Activated T-cell treated with anti-CD3 and anti-CD28 coated beads, Interleukin-2, amount 50 U/mL, for 1 hour (primary cell): ENCODE measurements around the gene AMBRA1.

Experiments used
- DNase-seq: peaks from one replicate; pipeline ENCODE4 v3.0.0-alpha.2; 2020

Gene AMBRA1

DNA sequence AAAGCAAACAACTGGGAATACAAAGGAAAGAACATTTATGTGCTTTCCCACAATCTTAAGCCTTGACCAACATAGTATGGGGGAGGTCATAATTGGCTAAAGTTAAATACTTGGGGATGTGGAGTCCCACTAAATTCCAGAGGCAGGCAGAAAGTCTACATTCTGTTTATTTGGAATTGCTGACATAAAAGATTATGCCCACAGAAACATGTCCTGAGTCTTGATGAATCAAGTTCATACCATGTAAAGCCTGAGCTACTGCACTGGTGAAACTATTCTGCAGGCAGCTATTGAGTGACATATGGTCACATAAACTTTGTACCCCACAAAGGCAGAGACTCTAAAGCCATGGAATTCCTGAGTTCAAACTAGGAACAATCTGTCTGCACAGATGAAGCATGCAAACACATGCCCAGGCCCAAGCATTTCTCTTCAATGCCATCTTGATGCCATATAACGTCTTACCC lies 132.3 kb downstream of the AMBRA1 start:
- no peak for DNase-seq

DNA sequence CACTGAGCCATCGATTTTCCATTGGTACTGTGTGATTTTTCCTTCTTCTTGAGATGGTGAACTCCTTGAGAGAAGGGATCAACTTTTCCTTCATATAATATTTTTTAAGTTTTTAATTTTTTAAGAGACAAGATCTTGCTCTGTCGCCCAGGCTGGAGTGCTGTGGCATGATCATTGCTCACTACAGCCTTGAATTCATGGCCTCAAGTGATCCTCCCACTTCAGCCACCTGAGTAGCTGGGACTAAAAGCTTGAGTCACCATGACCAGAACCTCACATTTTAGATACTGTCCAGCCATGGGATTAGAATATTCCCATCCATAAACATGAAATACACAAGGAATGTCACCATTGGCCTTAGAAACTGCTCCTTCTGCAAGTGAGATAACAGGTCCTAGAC lies 135.3 kb downstream of the AMBRA1 start:
- no peak for DNase-seq

DNA sequence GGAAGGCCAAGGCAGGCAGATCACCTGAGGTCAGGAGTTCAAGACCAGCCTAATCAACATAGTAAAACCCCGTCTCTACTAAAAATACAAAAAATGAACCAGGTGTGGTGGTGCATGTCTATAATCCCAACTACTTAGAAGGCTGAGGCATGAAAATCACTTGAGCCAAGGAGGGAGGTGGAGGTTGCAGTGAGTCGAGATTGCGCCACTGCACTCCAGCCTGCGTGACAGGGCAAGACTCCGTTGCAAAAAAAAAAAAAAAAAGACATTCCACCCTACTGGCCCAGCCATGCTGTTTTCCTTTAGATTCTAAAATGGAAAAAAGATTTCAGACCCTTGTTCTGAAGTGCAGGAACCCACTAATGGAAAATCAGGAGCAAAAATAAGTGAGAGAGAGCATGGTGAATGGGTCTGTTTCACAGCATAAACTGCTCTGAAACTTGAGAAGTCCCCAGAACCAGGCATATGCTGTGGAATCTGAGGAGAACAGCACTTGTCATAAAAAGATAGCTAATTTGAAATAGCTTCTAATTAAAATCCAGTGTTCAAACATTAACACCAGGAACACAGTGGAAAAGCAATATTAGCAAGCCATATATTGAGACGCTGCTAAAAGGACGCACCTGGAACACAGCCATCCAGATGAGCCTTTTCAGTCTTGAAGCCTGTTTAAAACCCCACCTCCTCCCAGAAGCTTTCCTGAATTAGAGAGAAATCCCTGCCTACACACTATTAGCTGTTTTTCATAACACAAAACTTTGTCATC lies 136.0 kb downstream of the AMBRA1 start:
- DNase-seq = no peak

GRCh38 chr11:46457021-46457420 lies 136.8 kb downstream of the AMBRA1 start:
- no peak for DNase-seq

GRCh38 chr11:46456269-46457001 lies 137.4 kb downstream of the AMBRA1 start:
- no peak for DNase-seq

- DNase-seq = no peak
These were observed 138.0 kb downstream of the AMBRA1 start for GRCh38 chr11:46455834-46456233.

- no peak for DNase-seq
These were observed 140.8 kb downstream of the AMBRA1 start for GRCh38 chr11:46452918-46453517.

DNA sequence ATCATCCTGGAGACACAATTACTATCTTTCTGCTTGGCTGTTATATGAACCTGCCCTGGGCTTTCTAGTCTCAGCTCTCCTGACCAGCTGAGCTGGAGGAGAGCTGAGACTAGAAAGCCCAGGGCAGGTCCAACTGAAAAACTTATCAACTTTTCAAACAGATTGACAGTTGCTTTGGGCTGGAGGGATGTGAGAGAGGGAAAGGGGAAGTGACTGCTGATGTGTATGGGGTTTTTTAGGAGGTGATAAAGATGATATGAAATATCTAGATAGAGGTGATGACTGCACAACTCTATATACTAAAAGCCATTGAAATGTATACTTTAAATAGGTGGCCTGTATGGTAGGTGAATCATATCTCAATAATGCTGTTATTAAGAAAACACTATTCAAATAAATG lies 142.1 kb downstream of the AMBRA1 start:
- no peak for DNase-seq

DNA sequence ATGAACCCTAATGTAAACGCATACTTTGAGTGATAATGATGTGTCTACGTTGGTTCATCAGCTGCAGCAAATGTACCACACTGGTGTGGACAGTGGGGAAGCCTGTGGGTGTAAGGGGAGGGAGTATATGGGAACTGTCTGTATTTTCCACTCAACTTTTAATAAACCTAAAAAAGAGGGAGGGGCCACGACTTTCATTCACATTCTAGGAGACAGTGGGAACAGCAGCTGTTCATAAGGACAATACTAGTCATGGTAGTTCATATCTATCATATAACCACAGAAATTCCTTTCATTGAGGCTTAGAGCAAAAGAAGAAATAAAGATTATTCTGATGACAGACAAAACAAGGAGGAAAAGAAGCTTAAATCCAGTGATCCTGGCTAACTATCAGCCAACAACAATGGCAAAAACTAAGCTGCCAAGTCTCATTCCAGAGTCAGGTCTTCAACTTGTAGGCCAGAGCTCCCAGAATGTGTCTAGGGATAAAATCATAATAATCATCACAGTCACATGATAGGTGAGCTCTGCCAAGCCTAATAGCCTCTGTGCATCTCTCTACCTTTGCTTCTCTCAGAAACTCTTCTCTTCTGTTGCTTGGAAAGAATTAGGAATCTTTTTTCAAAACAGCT lies 142.9 kb downstream of the AMBRA1 start:
- no peak for DNase-seq

- DNase-seq = no peak
These were observed 146.3 kb downstream of the AMBRA1 start for GRCh38 chr11:46447544-46447943.

DNA sequence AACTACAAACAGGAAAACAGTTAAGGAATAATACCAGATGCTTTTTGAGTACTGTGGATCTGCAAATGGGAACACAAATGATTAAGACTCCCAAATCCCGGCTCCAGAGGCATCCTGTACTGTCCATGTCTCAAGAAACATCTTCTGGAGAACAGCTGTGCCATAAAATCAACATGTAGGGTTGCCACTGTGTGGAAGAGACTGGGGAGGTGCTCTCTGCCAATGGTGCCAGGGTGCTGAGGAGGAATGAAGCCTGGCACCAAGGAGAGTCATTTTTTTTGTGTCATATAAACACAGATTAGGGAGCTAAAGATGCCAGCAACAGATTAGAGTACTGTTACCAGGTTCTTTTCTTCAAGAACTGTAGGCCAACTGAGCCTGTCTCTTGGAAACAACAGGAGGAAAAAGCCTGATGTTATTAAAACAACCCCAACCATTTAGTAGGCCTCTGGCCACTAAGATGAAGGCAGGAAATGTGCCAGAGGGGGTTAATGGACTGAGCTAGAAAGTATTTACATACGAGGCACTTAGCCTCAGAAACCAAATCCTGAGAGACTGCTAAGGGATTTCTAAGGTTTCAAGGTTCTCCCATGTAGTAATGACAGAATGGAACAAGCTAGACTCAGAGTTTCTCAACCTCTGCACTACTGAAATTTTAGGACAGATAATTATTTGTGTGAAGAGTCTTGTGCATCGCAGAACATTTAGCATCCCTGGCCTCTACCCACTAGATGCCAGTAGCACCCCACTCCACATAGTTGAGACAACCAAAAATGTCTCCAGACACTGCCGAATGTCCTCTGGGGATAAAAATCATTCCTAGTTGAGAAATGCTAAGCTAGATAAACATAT lies 147.7 kb downstream of the AMBRA1 start:
- DNase-seq = no peak

DNA sequence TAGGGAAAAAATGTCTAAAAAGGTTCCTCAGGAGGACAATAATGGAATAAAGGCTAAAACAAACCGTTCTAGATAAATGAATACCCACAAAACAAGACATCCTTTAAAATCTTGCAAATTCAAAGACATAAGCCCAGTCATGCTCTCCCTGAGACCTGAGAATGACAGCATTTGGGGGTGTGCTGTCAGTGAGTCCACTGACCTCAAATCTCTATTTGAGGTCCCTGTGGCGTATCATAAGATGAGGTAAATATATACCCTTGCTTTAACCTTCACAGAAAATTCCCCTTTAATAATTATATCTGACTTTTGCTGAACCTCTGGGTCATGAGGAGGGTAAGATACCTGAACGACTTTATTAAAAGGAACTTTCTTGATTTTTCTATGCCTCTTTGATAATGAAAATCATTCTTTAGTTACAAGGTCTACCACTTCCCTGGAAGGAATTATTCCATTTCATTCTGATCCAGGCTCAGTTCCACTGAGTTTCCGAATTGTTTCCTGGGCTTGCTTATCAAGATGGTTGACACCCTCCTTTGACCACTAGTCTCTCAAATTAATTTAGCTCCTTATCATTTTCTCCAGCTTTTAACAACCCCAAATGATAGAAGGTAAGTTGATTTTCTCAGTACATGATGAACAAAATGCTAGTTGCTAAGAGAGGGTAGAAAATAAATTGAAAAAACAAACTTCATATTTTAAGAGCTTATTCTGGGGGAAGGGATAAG lies 148.5 kb downstream of the AMBRA1 start:
- no peak for DNase-seq

- DNase-seq = no peak
These were observed 149.5 kb downstream of the AMBRA1 start for GRCh38 chr11:46444305-46444704.

- no peak for DNase-seq
These were observed 155.6 kb downstream of the AMBRA1 start for GRCh38 chr11:46438211-46438610.

DNA sequence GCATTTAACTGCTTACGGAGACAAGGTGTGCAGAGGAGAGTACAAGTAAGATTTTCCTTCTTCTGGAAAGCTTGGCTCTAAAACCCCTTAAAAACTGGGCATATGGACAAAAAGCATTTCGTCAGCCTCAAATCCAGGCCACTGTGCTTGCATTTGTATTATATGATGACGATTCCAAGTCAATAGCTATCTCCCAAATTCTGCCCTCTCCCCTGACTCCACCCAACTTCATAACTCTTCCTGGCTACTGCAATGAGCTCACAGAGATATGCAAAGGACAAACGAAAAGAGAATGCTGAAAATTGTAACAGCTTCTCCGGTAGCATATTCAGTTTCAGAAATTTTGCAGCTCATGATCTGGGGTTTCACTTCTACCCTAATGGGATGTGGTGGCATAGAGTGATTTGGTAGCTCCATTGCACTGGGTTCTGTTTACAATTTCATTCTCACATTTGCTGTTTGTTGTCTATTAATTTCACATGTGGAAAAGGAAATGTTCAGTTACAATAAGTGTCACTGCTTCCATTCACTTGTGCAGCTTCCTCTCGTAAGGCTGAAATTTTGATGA lies 156.6 kb downstream of the AMBRA1 start:
- DNase-seq = no peak

GRCh38 chr11:46436113-46436512 lies 157.7 kb downstream of the AMBRA1 start:
- DNase-seq = no peak

DNA sequence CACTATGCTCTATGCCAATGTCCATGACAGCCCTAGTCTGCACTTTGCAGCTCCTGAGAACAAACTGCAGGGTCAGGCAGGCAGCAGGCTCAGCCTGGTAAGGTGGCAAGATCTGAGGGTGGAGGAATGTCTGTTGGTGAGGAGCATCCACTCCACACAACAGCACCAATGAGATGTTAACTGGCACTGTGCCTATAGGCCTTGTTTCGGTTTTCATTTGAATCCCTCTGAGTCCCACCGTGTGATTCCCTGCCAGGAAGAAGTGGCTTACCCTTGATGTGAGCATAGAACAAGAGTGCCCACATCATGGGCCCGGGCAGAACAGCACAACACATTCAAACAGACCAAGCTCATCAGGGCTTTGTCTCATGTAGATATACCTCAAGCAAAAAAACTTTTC lies 158.1 kb downstream of the AMBRA1 start:
- no peak for DNase-seq

DNA sequence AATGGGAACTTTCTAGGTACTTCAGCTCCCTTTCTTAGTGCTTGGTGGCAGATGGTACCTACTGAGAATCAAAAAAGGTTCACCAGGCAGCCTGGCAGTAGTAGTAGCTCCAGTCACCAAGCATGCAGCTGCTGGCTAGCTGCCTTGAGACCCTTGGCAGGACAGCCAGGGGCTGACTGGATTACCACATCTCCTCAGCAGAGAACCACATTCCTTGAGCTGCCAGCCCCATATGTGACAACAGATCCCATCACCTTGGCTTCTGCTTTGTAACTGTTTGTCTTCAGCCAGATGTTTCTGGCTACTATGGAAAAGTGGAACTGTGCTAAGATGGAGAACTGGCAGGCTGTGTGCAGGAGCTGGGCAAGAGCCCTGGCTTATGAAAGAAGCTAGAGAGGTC lies 162.6 kb downstream of the AMBRA1 start:
- DNase-seq = no peak

- DNase-seq = no peak
These were observed 164.1 kb downstream of the AMBRA1 start for GRCh38 chr11:46429717-46430116.

DNA sequence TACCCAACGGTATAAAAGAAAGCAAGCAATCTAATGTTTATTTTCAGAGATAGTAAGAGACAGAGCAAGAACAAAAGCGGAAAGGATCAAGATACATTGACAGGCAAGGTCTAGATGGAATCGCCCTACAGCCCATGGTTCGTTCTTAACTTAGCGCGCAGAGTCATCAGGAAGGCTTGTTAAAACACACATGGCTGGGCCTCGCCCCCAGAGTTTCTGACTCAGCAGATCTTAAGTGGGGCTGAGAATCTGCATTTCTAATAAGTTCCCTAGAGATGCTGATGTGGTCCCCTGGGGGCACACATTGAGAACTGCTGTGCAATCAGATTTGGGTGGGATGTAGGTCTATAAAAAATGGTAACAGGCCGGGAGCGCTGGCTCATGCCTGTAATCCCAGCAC lies 166.5 kb downstream of the AMBRA1 start:
- DNase-seq = no peak

DNA sequence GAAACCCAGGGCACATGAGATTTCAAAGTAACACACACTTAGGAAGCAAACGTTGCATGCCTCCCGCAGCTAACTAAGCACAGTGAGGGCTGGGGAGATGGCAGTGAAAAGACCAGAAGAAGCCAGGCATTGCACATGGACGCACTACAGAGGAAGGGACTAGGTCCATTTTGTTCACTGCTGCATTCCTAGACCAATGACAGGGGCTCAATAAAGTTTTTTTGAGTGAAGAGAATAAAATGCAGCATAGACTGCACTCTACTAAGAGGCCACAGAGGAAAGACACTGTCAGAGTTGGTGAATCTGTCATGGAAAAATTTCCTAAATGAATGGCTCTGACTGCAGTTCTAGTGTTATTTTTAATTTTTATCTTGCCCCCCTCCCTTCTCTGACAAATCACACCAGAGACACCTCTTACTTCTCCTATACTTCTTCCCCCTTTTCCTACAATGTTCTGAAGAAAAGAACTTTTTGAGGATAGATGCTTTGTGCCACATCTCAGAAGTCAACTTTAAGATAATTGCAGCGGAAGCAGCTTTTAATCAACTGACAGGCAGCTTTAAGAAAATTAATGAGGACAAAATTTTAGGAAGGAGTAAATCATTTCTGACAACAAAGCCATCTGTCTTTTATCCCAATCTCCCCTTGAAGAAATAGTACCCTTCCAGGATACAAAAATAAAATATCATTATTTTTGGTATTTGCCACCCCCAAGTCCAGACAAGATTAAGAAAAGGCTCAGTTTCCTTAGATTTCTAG lies 167.4 kb downstream of the AMBRA1 start:
- no peak for DNase-seq
